NCI-H82 treated with DMSO at 0.1 percent for 48 hours (cell line): ENCODE data around the gene RABEP1.
"Not testable (repeated sequence)": the region's sequence is repeated elsewhere in the genome, so short reads cannot be mapped to it uniquely, and the experiment has no call there.

ENCODE experiments used
- DNase-seq: peaks from one replicate; lab custom pipeline; 2025; ENCODE audit not compliant: unreplicated experiment; lab: John Stamatoyannopoulos, UW

Gene RABEP1

GRCh38 chr17:5281814-5282641, at the start of gene RABEP1:
RABEP1 (plus strand) TSS chr17:5282284; CDS start chr17:5282487, 203 bp downstream.
- DNase-seq: peak; percentile 70

DNA sequence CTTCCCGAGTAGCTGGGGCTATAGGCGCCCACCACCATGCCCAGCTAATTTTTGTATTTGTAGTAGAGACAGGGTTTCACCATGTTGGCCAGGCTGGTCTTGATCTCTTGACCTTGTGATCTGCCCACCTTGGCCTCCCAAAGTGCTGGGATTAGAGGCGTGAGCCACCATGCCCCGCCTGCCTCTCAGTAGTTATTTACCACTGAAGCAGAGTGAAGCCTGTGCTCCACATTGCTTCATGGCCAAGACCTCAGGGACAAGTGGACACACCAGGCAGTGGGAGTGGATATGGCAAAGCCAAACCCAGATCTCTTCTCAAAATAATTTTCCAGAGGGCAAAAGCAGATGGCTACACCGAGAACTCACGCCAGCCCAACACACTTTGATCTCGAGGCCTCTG, 48.6 kb upstream of the RABEP1 start:
- DNase-seq: not testable (repeated sequence)

GRCh38 chr17:5234645-5235576, 47.2 kb upstream of the RABEP1 start, which contains the start of gene SCIMP:
SCIMP (minus strand) TSS chr17:5234860; CDS start chr17:5234755, 105 bp downstream.
- DNase-seq: no peak

DNA sequence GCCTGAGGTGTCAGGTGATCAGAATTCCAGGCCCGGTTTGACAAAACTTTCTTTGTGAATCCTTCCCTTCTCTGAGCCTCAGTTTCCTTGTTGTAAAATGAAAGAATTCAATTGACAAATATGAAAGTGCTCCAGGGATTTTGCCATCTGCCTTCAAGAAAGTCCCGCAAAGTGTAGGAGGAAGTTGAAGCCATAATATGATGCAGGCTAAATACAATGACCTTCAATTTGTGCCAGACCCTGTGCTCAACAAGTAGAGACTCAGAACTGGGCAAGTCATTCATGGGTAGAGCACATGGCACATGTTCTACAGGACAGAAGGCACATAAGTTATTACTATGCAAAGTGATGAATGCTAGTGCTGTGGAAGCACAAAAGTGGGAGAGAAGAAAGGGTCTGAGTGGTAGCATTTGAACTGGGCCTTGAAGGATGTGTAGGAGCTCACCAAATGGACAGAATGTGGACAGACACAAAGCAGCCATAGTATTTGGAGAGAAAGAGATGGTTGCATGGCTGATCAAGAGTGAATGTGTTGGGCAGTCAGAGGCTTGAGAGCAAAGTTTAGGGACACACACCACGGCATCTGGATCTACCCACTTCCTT, 45.0 kb upstream of the RABEP1 start:
- DNase-seq: no peak

DNA sequence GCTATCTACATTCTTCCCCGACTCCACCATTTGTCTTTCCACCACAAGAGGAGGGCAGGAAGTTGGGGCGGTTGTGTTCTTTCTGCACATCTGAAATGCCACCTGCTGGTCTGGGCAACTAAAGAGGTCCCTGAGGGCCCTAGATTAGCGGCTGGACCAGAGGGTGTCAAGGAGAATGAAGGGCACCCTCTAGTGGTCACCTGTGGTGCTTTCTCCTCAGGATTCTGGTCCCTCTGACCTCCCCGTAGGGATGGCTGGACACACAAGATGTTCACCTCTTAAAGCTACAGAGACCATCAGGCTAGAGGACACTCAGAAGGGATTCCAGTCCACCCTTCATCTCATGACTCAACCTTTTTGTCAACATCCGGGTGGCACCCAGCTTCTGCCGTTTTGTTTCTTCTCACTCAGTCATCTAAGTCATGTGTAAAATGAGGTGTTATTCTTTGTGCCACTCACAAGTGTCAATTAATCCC, 44.5 kb upstream of the RABEP1 start:
- peak; percentile 42 for DNase-seq

DNA sequence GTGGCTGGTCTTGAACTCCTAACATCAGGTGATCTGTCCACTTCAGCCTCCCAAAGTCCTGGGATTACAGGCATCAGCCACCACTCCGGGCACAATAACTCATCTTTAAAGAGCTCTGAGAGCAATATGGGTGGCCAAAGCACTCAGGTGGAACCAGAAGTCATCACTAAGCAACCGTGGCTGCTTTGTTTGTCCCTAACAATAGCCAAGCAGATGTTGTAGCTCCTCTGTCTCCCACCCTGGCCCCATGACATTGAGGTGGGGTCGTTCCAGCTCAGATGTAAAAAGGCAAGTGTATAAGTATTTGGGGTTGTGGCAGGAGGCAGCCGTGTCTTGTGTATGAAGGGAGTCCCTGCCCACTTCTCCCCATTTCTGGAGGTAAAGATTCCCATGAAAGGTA, 43.8 kb upstream of the RABEP1 start:
- no peak for DNase-seq

DNA sequence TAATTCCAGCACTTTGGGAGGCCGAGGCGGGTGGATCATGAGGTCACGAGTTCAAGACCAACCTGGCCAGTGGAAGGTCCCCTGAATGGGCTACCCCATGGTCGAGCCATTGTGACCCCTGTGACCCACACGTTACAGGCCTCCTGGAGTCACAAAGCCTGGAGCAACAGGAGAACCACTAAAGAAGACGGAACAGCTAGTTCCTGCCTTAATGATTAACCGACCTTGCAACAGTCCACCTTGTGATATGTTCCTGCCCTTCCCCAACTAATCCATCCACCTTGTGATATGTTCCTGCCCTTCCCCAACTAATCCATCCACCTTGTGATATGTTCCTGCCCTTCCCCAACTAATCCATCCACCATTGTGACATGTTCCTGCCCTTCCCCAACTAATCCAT, 42.3 kb upstream of the RABEP1 start:
- DNase-seq: not testable (repeated sequence)

DNA sequence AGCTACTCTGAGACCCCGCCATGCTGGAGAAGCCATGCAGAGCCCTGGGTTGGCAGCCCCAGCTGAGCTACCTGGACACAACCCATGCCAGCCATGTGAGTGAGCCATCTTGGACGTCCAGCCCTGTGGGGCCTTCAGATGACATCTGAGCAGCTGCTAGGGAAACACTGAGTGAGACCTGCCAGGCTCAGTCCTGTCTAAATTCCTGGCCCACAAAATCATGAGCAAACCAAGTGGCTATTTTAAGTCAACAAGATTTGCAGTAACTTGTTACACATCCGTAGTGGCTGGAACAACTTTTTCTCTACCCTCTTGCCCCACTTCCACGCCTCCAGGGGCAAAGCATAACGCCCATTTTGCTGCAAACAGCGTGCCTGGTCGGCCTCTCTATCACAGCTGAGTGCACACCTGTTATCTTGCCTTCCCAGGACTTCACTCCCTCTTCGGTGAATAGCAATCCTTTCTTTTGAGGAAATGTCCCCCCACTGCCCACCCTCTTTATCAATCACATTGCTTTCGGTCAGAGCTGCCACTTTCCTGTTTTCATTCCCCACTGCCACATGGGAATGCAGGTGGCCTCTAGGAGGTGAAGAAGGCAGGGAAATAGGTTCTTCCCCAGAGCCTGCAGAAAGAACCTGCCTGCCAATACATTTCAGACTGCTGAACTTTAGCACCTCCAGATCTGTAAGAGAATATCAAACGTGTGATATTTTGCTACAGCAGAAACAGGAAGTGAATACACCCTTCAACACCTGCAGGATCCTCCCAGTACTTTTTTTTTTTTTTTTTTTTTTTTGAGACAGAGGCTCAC, 40.0 kb upstream of the RABEP1 start:
- DNase-seq: no peak

- peak; percentile 46 for DNase-seq
These were observed 34.5 kb upstream of the RABEP1 start for GRCh38 chr17:5247621-5248020.

DNA sequence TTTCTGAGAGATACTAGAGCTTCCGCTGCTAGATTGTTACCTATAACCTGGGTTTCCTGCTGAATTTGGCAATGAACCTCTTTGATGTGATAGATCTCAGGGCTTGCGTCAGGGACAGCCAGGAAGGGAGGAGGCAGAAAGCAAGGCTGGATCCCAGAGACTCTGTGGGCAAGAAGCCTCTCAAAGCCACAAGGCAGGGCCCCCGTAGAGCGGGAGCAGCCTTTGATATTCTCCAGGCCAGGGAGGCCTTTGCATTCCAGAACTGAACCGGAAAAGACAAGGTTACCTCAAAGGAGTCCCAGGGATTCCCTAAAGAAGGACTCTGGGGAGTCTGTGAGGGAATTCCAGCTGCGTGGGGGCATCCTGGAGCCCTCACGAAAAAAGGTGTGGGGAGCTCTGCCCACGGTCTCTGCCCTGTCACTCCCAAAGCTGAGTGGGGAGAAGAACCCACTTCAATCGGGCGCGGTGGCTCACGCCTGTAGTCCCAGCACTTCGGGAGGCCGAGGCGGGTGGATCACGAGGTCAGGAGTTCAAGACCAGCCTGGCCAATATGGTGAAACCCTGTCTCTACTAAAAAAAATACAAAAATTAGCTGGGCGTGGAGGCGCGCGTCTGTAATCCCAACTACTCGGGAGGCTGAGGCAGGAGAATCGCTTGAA, 33.1 kb upstream of the RABEP1 start:
- no peak for DNase-seq

- DNase-seq: peak; percentile 59
These were observed 32.5 kb upstream of the RABEP1 start for GRCh38 chr17:5249615-5250014.

GRCh38 chr17:5254414-5254813, 27.7 kb upstream of the RABEP1 start:
- no peak for DNase-seq

DNA sequence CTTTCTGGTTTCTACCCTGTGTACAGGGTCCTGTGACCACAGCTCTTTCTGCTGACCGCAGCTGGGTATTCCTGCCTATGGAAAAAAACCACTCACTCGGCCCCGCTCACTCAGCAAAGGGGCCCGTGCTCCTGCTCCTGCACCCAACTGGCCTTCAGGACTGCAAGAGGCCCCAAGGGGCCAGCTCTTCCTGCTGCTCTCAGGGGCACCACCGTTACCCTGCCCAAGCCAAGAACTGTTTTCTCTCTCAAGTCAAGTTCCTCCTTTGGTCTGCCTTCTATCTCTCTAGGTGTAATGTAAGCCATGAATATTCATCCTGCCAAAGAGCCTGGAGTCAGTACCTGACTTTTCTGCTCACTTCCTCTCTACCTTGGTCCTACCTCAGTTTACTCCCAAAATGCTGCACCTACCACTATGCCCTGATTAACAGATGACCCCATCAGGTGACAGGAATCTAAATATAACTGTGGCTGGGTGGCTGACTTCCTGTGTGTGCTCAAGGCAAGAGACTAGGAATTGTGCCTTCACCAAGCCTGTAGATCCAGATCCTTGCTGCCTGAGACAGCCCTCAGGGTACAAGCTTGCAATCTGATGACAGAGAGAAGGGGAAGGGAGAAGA, 27.1 kb upstream of the RABEP1 start:
- no peak for DNase-seq

DNA sequence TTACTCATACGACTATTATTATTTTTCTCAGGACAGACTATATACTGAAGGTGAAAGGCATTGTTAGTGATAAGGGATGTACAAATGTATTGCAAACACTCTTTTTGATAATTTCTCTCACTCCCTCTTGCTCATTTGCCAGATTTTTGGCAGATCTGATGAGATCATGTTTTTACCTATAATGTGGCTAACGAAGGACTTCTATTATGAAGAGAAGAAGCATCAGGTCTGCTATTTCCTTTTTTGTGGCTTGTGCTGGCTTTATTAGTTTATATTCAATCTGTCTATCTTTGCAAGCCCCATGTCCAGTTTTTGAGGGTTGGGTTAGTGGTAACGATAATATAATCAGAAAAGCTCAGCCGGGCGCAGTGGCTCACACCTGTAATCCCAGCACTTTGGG, 25.0 kb upstream of the RABEP1 start:
- no peak for DNase-seq

DNA sequence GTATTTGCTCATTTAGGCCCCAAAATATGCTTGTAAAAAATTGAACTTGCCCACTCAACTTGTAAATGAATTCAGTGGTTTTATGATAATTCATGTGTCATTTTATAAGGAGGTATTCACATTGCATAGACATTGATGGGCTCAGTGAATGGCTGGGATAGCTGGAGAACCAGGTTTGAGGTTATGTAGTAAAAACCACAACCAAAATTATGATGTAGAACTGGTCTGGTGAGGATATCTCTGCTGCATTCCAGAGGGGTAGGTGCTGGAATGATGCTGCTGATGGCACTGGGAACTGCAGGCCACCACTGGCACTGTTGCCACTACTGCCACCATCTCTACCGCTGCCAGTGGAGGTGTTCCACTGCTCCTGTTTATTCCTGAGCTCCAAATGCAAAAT, 21.5 kb upstream of the RABEP1 start:
- DNase-seq: no peak

- no peak for DNase-seq
These were observed 19.6 kb upstream of the RABEP1 start for GRCh38 chr17:5262416-5262991.

DNA sequence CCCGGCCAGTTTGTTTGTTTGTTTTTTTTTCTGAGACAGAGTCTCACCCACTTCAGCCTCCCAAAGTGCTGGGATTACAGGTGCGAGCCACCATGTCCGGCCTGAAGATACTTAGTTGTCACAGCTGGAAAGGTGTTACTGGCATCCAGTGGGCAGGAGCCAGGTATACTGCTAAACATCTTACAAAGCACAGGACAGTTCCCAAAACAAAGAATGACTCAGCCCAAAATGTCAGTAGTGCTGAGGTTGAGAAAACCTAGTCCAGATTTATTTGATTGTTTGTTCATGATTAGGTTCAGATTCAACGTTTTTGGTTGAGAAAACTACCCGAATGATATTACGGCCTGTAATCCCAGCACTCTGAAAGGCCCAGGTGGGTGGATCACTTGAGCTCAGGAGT, 18.6 kb upstream of the RABEP1 start:
- no peak for DNase-seq

DNA sequence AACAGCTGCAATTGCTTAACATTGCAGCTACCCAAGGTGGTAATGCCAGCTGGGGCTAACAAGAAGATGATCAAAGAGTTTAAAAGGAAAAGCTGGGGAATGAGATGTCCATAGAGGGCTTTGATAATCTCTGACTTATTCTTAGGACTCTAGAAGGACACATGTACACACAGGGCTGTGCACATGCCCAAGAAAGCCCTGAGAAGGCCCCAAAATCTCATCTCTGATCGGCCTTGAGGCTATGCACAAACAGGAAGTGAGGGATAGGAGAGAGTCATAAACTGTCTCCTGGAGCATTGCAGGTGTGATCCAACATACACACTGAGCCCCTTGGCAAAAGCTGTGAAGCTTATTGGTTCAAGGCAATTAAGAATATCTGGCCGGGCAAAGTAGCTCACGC, 17.2 kb upstream of the RABEP1 start:
- DNase-seq: no peak
